Keratinocyte (primary cell): Measurements from ENCODE around the gene HHATL. TPM values are rescaled to one million over a fixed set of nuclear protein-coding genes. Genes with fewer than 3 reads are reported as not detected.

ENCODE experiments used
- DNase-seq: peaks from one replicate; pipeline ENCODE4 v3.0.0-alpha.2; 2011; ENCODE audit warnings: low read depth, missing footprints, low spot score
- FAIRE-seq: peaks from 2 replicates; lab custom pipeline; 2011; peaks lifted over from hg19 to GRCh38; lab: Jason Lieb, UNC
- H2AFZ ChIP-seq: 2 replicates; pipeline ENCODE4 v1.6.0; 2012; ENCODE audit warnings: low read length, control low read depth, inconsistent platforms; ENCODE audit not compliant: control insufficient read depth
- H3K27ac ChIP-seq: 2 replicates; pipeline ENCODE4 v1.5.1; 2011; ENCODE audit warnings: low read length; ENCODE audit not compliant: control insufficient read depth, insufficient read depth
- H3K27me3 ChIP-seq: 3 replicates; pipeline ENCODE4 v1.6.0; 2011; ENCODE audit warnings: low read length; ENCODE audit not compliant: control insufficient read depth, insufficient read depth; ENCODE audit errors: extremely low read depth
- H3K36me3 ChIP-seq, 2 experiments: 2 replicates in 1 of 2; 3 replicates in 1 of 2; pipeline ENCODE4 v1.5.1; 2011; ENCODE audit warnings: low read length in 2 of 2, mild to moderate bottlenecking in 1 of 2; ENCODE audit not compliant: control insufficient read depth in 2 of 2, insufficient read depth in 2 of 2; ENCODE audit errors: extremely low read depth in 1 of 2
- H3K4me1 ChIP-seq: 3 replicates; pipeline ENCODE4 v1.5.1; 2011; ENCODE audit warnings: low read length; ENCODE audit not compliant: control insufficient read depth, insufficient read depth; ENCODE audit errors: extremely low read depth
- H3K4me2 ChIP-seq: 3 replicates; pipeline ENCODE4 v1.6.0; 2011; ENCODE audit warnings: low read depth, low read length; ENCODE audit not compliant: control insufficient read depth, insufficient read depth; ENCODE audit errors: extremely low read depth
- H3K4me3 ChIP-seq, 3 experiments: fragments of 200-600 bp in 1 of 3; sonication (generic) in 1 of 3; 2 replicates in 2 of 3; 3 replicates in 1 of 3; pipeline ENCODE4 v1.5.1; 2011 to 2016; ENCODE audit warnings: low read length in 3 of 3, mild to moderate bottlenecking in 3 of 3, control low read depth in 2 of 3, inconsistent platforms in 1 of 3, low read depth in 1 of 3, mixed read lengths in 1 of 3, mixed run types in 1 of 3, moderate library complexity in 1 of 3; ENCODE audit not compliant: control insufficient read depth in 2 of 3, insufficient read depth in 2 of 3; ENCODE audit errors: extremely low read depth in 1 of 3
- H3K79me2 ChIP-seq: 2 replicates; pipeline ENCODE4 v1.6.0; 2012; ENCODE audit warnings: low read length; ENCODE audit not compliant: control insufficient read depth, insufficient read depth
- H3K9ac ChIP-seq: 3 replicates; pipeline ENCODE4 v1.6.0; 2011; ENCODE audit warnings: low read length; ENCODE audit not compliant: control insufficient read depth, insufficient read depth; ENCODE audit errors: extremely low read depth
- H3K9me1 ChIP-seq: 3 replicates; pipeline ENCODE4 v1.6.0; 2011; ENCODE audit warnings: low read length; ENCODE audit not compliant: control insufficient read depth, insufficient read depth; ENCODE audit errors: extremely low read depth
- H3K9me3 ChIP-seq: 2 replicates; pipeline ENCODE4 v1.5.1; 2012; ENCODE audit warnings: low read depth, low read length; ENCODE audit not compliant: control insufficient read depth
- H4K20me1 ChIP-seq: 3 replicates; pipeline ENCODE4 v1.6.0; 2011; ENCODE audit warnings: low read length; ENCODE audit not compliant: control insufficient read depth, insufficient read depth; ENCODE audit errors: extremely low read depth
- CTCF ChIP-seq, 3 experiments: IDR thresholded peaks in 1 of 3; conservative IDR thresholded peaks in 1 of 3; optimal IDR thresholded peaks in 1 of 3; 2 replicates in 2 of 3; 3 replicates in 1 of 3; pipeline versions ENCODE3 to v1.5.1; 2011; ENCODE audit warnings: low read length in 3 of 3, mild to moderate bottlenecking in 3 of 3, moderate library complexity in 2 of 3, control low read depth in 1 of 3, inconsistent platforms in 1 of 3; ENCODE audit not compliant: insufficient read depth in 2 of 3; ENCODE audit errors: extremely low read depth in 1 of 3
- EZH2 ChIP-seq: IDR thresholded peaks from one replicate; pipeline ENCODE4 v1.6.1; 2012; ENCODE audit warnings: inconsistent platforms, mild to moderate bottlenecking, low read length, moderate library complexity
- dilution Hi-C: fragments of 300-500 bp; cut with MboI; formaldehyde crosslinking; loops from one replicate; pipeline ENCODE4 v1.7.0; 2020; ENCODE audit warnings: low sequenced_read_pairs; ENCODE audit not compliant: extremely low pct_ligation_motif_present
- polyA plus RNA-seq, 5 experiments: library from polyadenylated mRNA; depleted of rRNA in 3 of 5; stranded (reverse) in 3 of 5; stranded (forward) in 1 of 5; unstranded in 1 of 5; fragments of >200 nt; gene quantifications; 1 replicate in 1 of 5; 2 replicates in 3 of 5; 3 replicates in 1 of 5; pipeline versions ENCODE4 v1.2.1 to v1.2.3, GENCODE V29; 2011 to 2012; ENCODE audit warnings: missing spikeins in 2 of 5, low read depth in 1 of 5, low replicate concordance in 1 of 5

Gene HHATL
- polyA plus RNA-seq, 1 donor (not counting 4 experiments of a cell fraction or from before 2014, with no cell fraction given) = not detected

- FAIRE-seq (no peak), DNase-seq (no peak)
- no peaks in the 10 kb centered on the region for H3K9me1 ChIP-seq
- no peak overlapping the region for H3K4me2 ChIP-seq
- H4K20me1 ChIP-seq = peaks cover 4% of the 10 kb centered on the region
- TF ChIP-seq EZH2 = no peak
- dilution Hi-C loops = no loop called here
- H3K9ac ChIP-seq = no peak overlapping the region
- no peaks in the 10 kb centered on the region for H3K9me3 ChIP-seq
- peaks cover 1% of the 10 kb centered on the region for H3K27me3 ChIP-seq
- no peaks in the 10 kb centered on the region for H3K79me2 ChIP-seq
- no peaks in the 10 kb centered on the region for H3K36me3 ChIP-seq
- no peak overlapping the region for H2AFZ ChIP-seq
- H3K27ac ChIP-seq = no peak overlapping the region
- H3K4me3 ChIP-seq = no peak overlapping the region
- H3K4me1 ChIP-seq = no peaks in the 10 kb centered on the region
Measured at GRCh38 chr3:42703695-42704025, 1.1 kb upstream of the HHATL start.

- peaks cover 6% of the 10 kb centered on the region for H3K27me3 ChIP-seq
- no peak overlapping the region for H3K4me3 ChIP-seq
- H2AFZ ChIP-seq = no peak overlapping the region
- no peak overlapping the region for H3K4me2 ChIP-seq
- no peak for FAIRE-seq
- no peaks in the 10 kb centered on the region for H3K9me1 ChIP-seq
- no peaks in the 10 kb centered on the region for H3K9me3 ChIP-seq
- no peak overlapping the region for H3K9ac ChIP-seq
- no peaks in the 10 kb centered on the region for H3K36me3 ChIP-seq
- dilution Hi-C loops = no loop called here
- no peaks in the 10 kb centered on the region for H3K79me2 ChIP-seq
- DNase-seq = no peak
- H3K4me1 ChIP-seq = no peaks in the 10 kb centered on the region
- no peak overlapping the region for H3K27ac ChIP-seq
- H4K20me1 ChIP-seq = peaks cover 4% of the 10 kb centered on the region
- TF ChIP-seq CTCF (optimal IDR thresholded peaks at IDR 0.05 in 1 of 3, IDR thresholded peaks at IDR 0.05 in 1 of 3, conservative IDR thresholded peaks at IDR 0.05 in 1 of 3; ENCODE audit: extremely low read depth in 1 of 3, insufficient read depth in 2 of 3, low read length in 3 of 3) = no peak
- TF ChIP-seq EZH2 = no peak
Measured at GRCh38 chr3:42702982-42703694, 540 bp upstream of the HHATL start.
